Measurements from ENCODE around the gene LHX5.

LHX5 gene

GRCh38 chr12:113486722-113487121, 15.1 kb upstream of the LHX5 start:
- no peaks in the 10 kb centered on the region for H3K4me1 Mint-ChIP-seq (ENCODE audit: low read depth)
- intact Hi-C loops (cut with micrococcal nuclease) = no loop called here
- H3K36me3 Mint-ChIP-seq (ENCODE audit: low read depth) = no peaks in the 10 kb centered on the region
- no peaks in the 10 kb centered on the region for H3K9me3 Mint-ChIP-seq
- H3K27ac Mint-ChIP-seq = no peak overlapping the region
- H3K27me3 Mint-ChIP-seq = peaks cover 54% of the 10 kb centered on the region
- H3K4me3 Mint-ChIP-seq = no peak overlapping the region

GRCh38 chr12:113485330-113485729, 13.7 kb upstream of the LHX5 start:
- Mint-ChIP-seq H3K27me3 (peaks cover 59% of the 10 kb centered on the region), H3K4me1 (ENCODE audit: low read depth) (no peaks in the 10 kb centered on the region), H3K27ac (no peak overlapping the region), H3K36me3 (ENCODE audit: low read depth) (no peaks in the 10 kb centered on the region), H3K9me3 (no peaks in the 10 kb centered on the region), H3K4me3 (no peak overlapping the region)
- intact Hi-C loops (cut with micrococcal nuclease) = no loop called here

DNA sequence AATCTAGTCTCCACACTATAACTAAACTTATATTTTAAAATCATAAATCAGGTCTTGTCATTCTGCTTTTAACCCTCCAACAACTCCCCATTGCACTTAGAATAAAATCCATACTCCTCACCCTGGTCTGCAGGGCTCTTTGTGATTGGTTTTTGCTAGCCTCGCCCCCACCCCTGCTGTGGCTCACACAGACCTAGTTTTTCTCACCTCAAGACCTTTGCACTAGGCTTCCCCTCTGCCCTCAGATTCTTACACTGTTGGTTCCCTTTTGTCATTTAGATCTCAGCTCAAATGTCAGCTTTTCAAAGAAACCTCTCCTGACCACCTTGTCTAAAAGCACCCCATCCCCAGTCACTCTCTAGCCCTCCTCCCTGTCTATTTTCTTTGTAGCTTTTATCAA, 10.7 kb upstream of the LHX5 start:
- peaks cover 14% of the 10 kb centered on the region for H3K4me1 Mint-ChIP-seq (ENCODE audit: low read depth)
- H3K4me3 Mint-ChIP-seq = no peak overlapping the region
- H3K36me3 Mint-ChIP-seq (ENCODE audit: low read depth) = no peaks in the 10 kb centered on the region
- H3K27ac Mint-ChIP-seq = no peak overlapping the region
- H3K27me3 Mint-ChIP-seq = peaks cover 72% of the 10 kb centered on the region
- intact Hi-C loops (cut with micrococcal nuclease) = no loop called here
- no peaks in the 10 kb centered on the region for H3K9me3 Mint-ChIP-seq

DNA sequence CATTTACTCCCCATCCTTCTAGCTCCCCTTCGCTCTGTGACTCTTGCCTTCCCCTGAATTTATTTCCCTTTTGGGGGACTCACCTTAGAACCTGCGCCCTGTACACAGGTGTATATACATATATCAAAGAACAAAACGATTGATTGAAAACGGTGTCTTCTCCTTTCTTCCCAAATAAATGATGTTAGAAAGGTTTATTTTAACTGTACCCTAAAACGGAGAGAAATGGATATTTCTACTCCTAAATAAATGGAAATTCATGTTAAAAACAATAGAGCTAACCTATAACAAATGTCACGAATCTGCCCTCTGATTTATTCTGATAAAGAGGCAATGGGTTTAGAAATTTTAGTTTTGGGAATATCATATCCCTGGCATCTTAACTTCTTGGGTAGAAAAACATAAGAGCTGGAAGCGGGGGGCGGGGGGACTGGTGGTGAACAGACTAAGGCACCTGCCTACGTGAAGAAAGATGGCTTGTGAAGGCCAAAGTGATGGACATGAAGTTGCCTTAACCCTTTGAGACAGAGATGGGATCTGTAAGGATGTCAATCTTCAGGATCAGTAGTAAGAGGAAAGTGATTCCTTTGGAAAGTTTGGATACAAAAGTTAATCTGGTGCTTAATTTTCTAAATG, 8.8 kb upstream of the LHX5 start:
- Mint-ChIP-seq H3K4me1 (ENCODE audit: low read depth) (peaks cover 14% of the 10 kb centered on the region), H3K4me3 (no peak overlapping the region), H3K27me3 (peaks cover 80% of the 10 kb centered on the region), H3K27ac (no peak overlapping the region), H3K36me3 (ENCODE audit: low read depth) (no peaks in the 10 kb centered on the region), H3K9me3 (no peaks in the 10 kb centered on the region)
- intact Hi-C loops (cut with micrococcal nuclease) = no loop called here

GRCh38 chr12:113479590-113480335, 8.1 kb upstream of the LHX5 start:
- no peak overlapping the region for H3K27ac Mint-ChIP-seq
- intact Hi-C loops (cut with micrococcal nuclease) = no loop called here
- no peaks in the 10 kb centered on the region for H3K9me3 Mint-ChIP-seq
- peaks cover 14% of the 10 kb centered on the region for H3K4me1 Mint-ChIP-seq (ENCODE audit: low read depth)
- H3K36me3 Mint-ChIP-seq (ENCODE audit: low read depth) = no peaks in the 10 kb centered on the region
- peaks cover 86% of the 10 kb centered on the region for H3K27me3 Mint-ChIP-seq
- no peak overlapping the region for H3K4me3 Mint-ChIP-seq

- Mint-ChIP-seq H3K27me3 (peaks cover 90% of the 10 kb centered on the region), H3K27ac (no peak overlapping the region), H3K4me3 (no peak overlapping the region), H3K4me1 (ENCODE audit: low read depth) (peaks cover 14% of the 10 kb centered on the region), H3K36me3 (ENCODE audit: low read depth) (no peaks in the 10 kb centered on the region), H3K9me3 (no peaks in the 10 kb centered on the region)
- intact Hi-C loops (cut with micrococcal nuclease) = no loop called here
Observed at GRCh38 chr12:113479216-113479589, 7.5 kb upstream of the LHX5 start.

- intact Hi-C loops (cut with micrococcal nuclease) = no loop called here
- Mint-ChIP-seq H3K9me3 (no peaks in the 10 kb centered on the region), H3K4me3 (no peak overlapping the region), H3K36me3 (ENCODE audit: low read depth) (no peaks in the 10 kb centered on the region), H3K27me3 (peaks cover 91% of the 10 kb centered on the region), H3K4me1 (ENCODE audit: low read depth) (peaks cover 14% of the 10 kb centered on the region), H3K27ac (no peak overlapping the region)
Observed at GRCh38 chr12:113478351-113479011, 6.8 kb upstream of the LHX5 start.

DNA sequence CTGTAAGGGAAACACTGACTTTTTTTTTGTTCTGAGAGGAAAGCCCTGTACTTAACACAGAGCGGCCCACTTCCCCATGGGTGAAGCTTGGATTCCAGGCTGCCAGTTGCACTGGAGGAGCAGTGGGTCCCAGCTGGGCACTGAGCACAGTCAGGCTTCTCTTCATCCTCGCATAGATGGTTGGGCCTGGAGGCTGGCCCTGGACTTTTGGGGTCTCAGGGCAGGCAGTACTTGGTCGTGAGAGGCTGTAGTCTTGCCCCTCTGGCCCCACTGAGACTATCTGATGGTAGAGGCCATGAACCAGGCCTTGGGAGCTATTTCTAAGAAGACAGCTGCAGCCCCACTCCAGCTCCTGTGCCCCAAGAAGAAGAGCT, 6.2 kb upstream of the LHX5 start:
- peaks cover 14% of the 10 kb centered on the region for H3K4me1 Mint-ChIP-seq (ENCODE audit: low read depth)
- no peak overlapping the region for H3K27ac Mint-ChIP-seq
- no peaks in the 10 kb centered on the region for H3K36me3 Mint-ChIP-seq (ENCODE audit: low read depth)
- H3K9me3 Mint-ChIP-seq = no peaks in the 10 kb centered on the region
- intact Hi-C loops (cut with micrococcal nuclease) = no loop called here
- peaks cover 91% of the 10 kb centered on the region for H3K27me3 Mint-ChIP-seq
- H3K4me3 Mint-ChIP-seq = no peak overlapping the region

- H3K27me3 Mint-ChIP-seq = peaks cover 93% of the 10 kb centered on the region
- peaks cover 14% of the 10 kb centered on the region for H3K4me1 Mint-ChIP-seq (ENCODE audit: low read depth)
- intact Hi-C loops (cut with micrococcal nuclease) = no loop called here
- no peaks in the 10 kb centered on the region for H3K9me3 Mint-ChIP-seq
- H3K36me3 Mint-ChIP-seq (ENCODE audit: low read depth) = no peaks in the 10 kb centered on the region
- H3K27ac Mint-ChIP-seq = no peak overlapping the region
- no peak overlapping the region for H3K4me3 Mint-ChIP-seq
Observed at GRCh38 chr12:113477171-113477841, 5.6 kb upstream of the LHX5 start.

DNA sequence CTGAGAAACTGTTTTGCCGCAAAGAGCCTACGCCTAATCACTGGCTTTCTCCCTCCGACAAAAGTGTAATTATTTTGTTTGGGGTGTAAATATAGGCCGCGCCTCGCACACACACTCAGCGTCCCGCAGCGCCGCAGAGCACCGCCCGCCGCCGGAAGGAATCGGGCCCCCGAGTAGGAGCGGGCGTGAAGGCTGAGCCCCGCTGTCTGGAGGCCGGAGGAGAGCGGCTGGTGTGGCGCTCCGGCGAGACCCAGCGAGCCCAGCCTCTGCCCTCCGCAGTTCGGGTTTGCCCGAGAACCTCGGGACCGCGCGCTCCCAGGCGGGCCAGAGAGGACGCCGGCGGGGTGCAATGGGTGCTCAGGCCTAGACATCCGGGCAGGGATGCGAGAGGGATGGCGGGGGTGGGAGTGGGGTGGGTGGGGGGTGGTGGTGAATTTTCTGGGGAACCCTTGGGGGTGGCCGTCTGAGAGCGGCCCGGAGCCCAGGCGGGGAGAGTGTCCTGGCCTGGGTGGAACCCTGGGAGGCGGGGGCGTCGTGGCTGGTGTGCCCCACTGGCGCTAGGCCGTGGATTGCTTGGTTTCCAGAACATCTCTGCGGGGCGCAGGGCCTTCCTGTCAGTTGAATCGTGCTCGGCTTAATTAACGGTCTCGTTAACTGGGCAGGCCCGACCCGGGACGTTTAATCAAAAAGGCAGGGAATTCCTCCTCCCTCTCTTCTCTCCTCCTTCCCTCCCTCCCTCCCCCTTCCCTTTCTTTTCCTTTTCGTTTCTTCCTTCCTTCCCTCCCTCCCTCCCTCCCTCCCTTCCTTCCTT, 4.7 kb upstream of the LHX5 start:
- intact Hi-C loops (cut with micrococcal nuclease) = no loop called here

DNA sequence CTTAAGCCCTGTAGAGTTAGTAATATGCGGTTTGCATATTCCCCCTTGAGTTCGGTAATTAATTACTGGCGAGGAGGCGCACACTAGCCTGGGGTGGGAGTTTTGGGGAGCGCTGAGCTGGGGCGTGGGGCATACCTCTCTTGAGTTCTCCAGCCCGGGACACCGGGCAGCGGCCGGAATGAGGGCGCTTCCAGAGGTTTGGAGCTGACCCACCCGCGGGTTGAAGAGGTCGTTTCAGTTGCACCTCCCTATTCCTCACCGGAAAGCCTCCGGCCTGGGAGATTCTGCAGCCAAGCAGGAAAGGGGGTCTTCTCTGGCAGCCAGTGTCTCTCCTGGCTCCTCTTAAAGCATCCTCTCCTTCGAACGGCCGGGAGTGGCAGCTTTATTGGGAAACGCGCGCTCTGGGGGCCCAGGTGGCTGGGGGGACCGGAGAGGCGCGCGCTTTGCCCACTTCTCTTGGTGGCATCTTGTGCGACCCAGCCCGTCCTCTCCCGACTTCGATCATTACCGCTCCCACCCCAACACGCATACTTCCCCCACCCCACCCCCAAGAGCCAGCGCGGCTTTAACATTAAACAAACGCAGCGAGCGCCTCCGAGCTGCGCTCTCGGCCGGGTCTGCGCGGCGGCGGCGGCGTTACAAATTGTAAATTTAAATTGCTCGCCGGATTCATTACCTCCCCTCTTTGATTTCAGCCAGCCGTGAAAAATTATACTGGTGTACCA, 3.9 kb upstream of the LHX5 start:
- H3K4me3 Mint-ChIP-seq = no peak overlapping the region
- intact Hi-C loops (cut with micrococcal nuclease) = no loop called here

More for the DNA sequence above, 4.7 kb upstream of the LHX5 start:
- H3K4me3 Mint-ChIP-seq = no peak overlapping the region
- peaks cover 14% of the 10 kb centered on the region for H3K4me1 Mint-ChIP-seq (ENCODE audit: low read depth)
- no peaks in the 10 kb centered on the region for H3K36me3 Mint-ChIP-seq (ENCODE audit: low read depth)
- H3K9me3 Mint-ChIP-seq = no peaks in the 10 kb centered on the region
- peaks cover 96% of the 10 kb centered on the region for H3K27me3 Mint-ChIP-seq
- H3K27ac Mint-ChIP-seq = no peak overlapping the region

GRCh38 chr12:113474635-113475436, 3.2 kb upstream of the LHX5 start:
- Mint-ChIP-seq H3K27ac (no peak overlapping the region), H3K36me3 (ENCODE audit: low read depth) (no peaks in the 10 kb centered on the region), H3K4me1 (ENCODE audit: low read depth) (peaks cover 9% of the 10 kb centered on the region), H3K27me3 (peaks cover 96% of the 10 kb centered on the region), H3K4me3 (no peak overlapping the region), H3K9me3 (no peaks in the 10 kb centered on the region)
- intact Hi-C loops (cut with micrococcal nuclease) = no loop called here

More for the DNA sequence above, 3.9 kb upstream of the LHX5 start:
- peaks cover 14% of the 10 kb centered on the region for H3K4me1 Mint-ChIP-seq (ENCODE audit: low read depth)
- no peaks in the 10 kb centered on the region for H3K36me3 Mint-ChIP-seq (ENCODE audit: low read depth)
- no peaks in the 10 kb centered on the region for H3K9me3 Mint-ChIP-seq
- peaks cover 96% of the 10 kb centered on the region for H3K27me3 Mint-ChIP-seq
- H3K27ac Mint-ChIP-seq = no peak overlapping the region

All from dendritic cell treated with granulocyte-macrophage colony-stimulating factor and Interleukin-4, amounts not matched to agents 40 ng/mL and 50 ng/mL, for 4 days (primary cell).